ENCODE data around the gene DSPP. TPM values are rescaled to one million over a fixed set of nuclear protein-coding genes. Genes with fewer than 3 reads are reported as not detected.

The DSPP gene
- total RNA-seq, 2 experiments from 2014 or later: not detected

DNA sequence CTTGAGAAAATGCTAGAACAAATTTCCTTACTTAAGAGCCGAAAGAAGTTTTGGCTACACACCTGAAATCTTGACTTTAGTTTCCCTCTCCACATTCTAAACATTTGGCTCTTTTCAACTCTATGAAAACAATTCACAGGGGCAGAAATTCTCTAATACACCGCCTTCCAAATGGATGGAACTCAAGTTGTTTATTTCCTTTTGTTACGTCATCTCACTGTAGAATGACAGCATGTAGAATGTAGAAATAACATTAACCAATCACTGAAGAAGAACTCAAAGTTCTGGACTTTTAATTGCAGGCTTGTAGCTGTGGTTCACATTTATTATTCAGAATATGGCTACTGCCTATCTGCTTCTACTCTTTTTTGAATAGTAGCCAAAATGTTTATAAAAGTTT is 43.6 kb downstream of the DSPP start:
- ATAC-seq (no peak), DNase-seq (no peak)
- Mint-ChIP-seq H3K27ac (no peak overlapping the region), H3K9me3 (ENCODE audit: low read depth) (no peaks in the 10 kb centered on the region), H3K27me3 (peaks cover 25% of the 10 kb centered on the region), H3K36me3 (no peaks in the 10 kb centered on the region), H3K4me3 (no peak overlapping the region), H3K4me1 (no peaks in the 10 kb centered on the region)
- CTCF ChIA-PET: no interaction called here

DNA sequence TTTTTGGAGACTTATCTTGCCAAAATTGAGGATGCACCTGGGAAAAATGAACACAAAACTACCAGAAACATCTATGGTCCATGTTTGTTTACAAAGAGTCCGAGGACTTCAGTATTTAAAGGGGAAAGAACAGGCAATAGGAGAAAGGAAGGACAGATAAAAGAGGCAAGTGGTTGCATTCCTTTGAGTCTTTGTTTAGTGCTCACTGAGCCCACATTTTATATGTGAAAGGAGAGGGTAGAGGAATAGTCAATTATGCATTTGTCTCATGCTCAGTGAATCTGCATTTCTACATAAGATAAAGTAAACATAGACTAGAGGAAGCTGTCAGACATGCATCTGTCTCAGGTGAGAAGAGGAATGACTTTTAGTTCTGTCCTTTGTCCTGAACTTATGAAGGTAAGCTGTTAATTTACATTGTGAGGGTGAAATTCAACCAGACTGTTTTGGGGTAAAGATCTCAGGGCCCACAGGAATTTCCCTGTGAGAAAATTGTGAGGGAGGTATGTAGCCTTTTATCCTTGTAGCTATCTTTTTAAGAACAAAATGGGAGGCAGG is 46.2 kb downstream of the DSPP start:
- Mint-ChIP-seq H3K4me1 (peaks cover 3% of the 10 kb centered on the region), H3K9me3 (ENCODE audit: low read depth) (no peaks in the 10 kb centered on the region), H3K27me3 (peaks cover 23% of the 10 kb centered on the region), H3K4me3 (no peak overlapping the region), H3K27ac (no peak overlapping the region), H3K36me3 (no peaks in the 10 kb centered on the region)
- ATAC-seq (no peak), DNase-seq (no peak)
- CTCF ChIA-PET: no interaction called here

DNA sequence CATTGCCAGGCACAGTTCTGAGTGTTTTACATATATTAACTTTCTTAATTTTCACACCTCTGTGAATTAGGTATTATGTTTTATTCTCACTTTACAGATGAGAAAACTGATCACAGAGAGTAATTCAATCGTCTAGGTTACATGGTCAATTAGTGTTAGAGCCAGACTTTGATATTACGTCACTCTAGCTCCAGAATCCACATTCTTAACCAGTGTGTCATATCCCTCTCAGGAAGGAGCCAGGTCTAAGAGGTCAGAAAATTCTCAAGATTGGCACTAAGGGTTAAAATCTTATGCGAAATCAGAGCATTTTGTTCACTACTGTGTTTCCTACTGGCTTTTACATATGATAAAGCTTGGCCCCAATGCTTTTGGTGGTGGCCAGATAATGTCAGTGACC is 49.2 kb downstream of the DSPP start:
- H3K9me3 Mint-ChIP-seq (ENCODE audit: low read depth): no peaks in the 10 kb centered on the region
- CTCF ChIA-PET: no interaction called here
- H3K27ac Mint-ChIP-seq: no peak overlapping the region
- peaks cover 11% of the 10 kb centered on the region for H3K27me3 Mint-ChIP-seq
- peaks cover 3% of the 10 kb centered on the region for H3K4me1 Mint-ChIP-seq
- no peak overlapping the region for H3K4me3 Mint-ChIP-seq
- no peaks in the 10 kb centered on the region for H3K36me3 Mint-ChIP-seq
- ATAC-seq: no peak
- DNase-seq: no peak

DNA sequence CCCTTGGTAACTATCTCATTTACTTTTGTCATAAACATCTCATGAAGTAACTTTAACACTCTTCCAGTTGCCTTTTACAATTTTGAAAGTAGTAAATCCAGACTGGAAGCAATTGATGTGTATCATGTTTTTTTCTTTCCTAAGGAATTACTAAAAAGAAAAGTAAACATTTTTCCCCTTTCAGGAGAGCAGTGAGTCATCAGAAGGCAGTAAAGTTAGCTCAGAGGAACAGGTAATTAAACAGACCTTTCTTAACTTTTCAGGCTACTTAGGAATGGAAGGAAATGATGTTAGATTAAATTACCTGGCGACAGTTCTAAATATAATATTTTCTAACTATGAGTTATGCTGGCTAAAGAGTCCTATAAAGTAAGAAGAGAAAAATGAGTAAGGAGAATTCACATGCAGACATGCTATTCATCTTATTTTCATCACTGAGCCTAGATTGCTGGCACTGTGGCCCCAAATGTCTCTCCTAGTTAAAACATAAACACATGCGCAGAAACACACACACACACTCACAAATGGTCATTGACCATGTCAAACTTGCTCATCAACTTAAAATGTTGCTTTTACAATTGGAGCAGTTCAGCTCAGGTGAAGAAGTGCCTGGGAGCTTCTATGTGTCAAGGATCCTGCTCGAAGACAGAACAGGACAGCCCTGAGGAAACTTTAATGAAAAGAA is 51.1 kb downstream of the DSPP start:
- Mint-ChIP-seq H3K36me3 (no peaks in the 10 kb centered on the region), H3K27ac (no peak overlapping the region), H3K4me3 (no peak overlapping the region), H3K9me3 (ENCODE audit: low read depth) (no peaks in the 10 kb centered on the region), H3K27me3 (peaks cover 10% of the 10 kb centered on the region), H3K4me1 (peaks cover 3% of the 10 kb centered on the region)
- CTCF ChIA-PET: no interaction called here
- DNase-seq (no peak), ATAC-seq (no peak)

DNA sequence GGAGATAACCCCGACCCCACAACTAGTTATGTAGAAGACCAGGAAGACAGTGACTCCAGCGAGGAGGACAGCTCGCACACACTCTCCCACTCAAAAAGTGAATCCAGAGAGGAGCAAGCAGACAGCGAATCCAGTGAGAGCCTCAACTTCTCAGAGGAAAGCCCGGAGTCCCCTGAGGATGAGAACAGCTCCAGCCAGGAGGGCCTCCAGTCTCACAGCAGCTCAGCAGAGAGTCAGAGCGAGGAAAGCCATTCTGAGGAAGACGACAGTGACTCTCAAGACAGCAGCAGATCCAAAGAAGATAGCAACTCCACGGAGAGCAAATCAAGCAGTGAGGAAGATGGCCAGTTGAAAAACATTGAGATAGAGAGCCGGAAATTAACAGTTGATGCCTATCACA is 54.5 kb downstream of the DSPP start:
- Mint-ChIP-seq H3K36me3 (no peaks in the 10 kb centered on the region), H3K27ac (no peak overlapping the region), H3K27me3 (peaks cover 3% of the 10 kb centered on the region), H3K4me3 (no peak overlapping the region), H3K4me1 (peaks cover 3% of the 10 kb centered on the region), H3K9me3 (ENCODE audit: low read depth) (no peaks in the 10 kb centered on the region)
- DNase-seq (no peak), ATAC-seq (no peak)
- CTCF ChIA-PET: no interaction called here

Other genes with a start within 250 kb of the DSPP start
- 10 to 100 TPM; 30.0 to 31.9 TPM for gene HSD17B11, start 217.3 kb upstream of the DSPP start, total RNA-seq
- gene NUDT9, start 186.0 kb upstream of the DSPP start, total RNA-seq: 1 to 10 TPM; 8.1 to 9.6 TPM
- gene SPARCL1, start 79.2 kb upstream of the DSPP start, total RNA-seq: not detected
- not detected for gene DMP1, start 41.8 kb downstream of the DSPP start, total RNA-seq
- not detected for gene IBSP, start 191.0 kb downstream of the DSPP start, total RNA-seq
- gene MEPE, start 224.4 kb downstream of the DSPP start, total RNA-seq: not detected